Testis (tissue), 3 donors: ENCODE data around the gene PLEKHA7. TPM values are rescaled to one million over a fixed set of nuclear protein-coding genes. Genes with fewer than 3 reads are reported as not detected.
"Not testable (repeated sequence)": the region's sequence is repeated elsewhere in the genome, so short reads cannot be mapped to it uniquely, and the experiment has no call there.

Source experiments
- DNase-seq: peaks from one replicate; pipeline ENCODE4 v3.0.0-alpha.2; 2019
- H3K27ac ChIP-seq, 2 donors: fragments of 200-600 bp; sonication (generic); one replicate each; pipeline ENCODE4 v1.5.1; 2019
- H3K27me3 ChIP-seq: fragments of 200-600 bp; sonication (generic); one replicate; pipeline ENCODE4 v1.5.1; 2019
- H3K36me3 ChIP-seq: fragments of 200-600 bp; sonication (generic); one replicate; pipeline ENCODE4 v1.5.1; 2017; ENCODE audit warnings: low read depth; ENCODE audit errors: missing control alignments
- H3K4me1 ChIP-seq: fragments of 200-600 bp; sonication (generic); one replicate; pipeline ENCODE4 v1.5.1; 2019
- H3K4me3 ChIP-seq, 2 donors: fragments of 200-600 bp; sonication (generic); one replicate each; pipeline ENCODE4 v1.5.1; 2017 to 2019
- H3K9me3 ChIP-seq: fragments of 200-600 bp; sonication (generic); one replicate; pipeline ENCODE4 v1.5.1; 2017
- POLR2A ChIP-seq: fragments of 450-650 bp; IDR thresholded peaks from one replicate; pipeline ENCODE4 v1.6.1; 2017; ENCODE audit warnings: antibody characterized with exemption, mild to moderate bottlenecking, moderate library complexity
- WGBS, 2 donors: methylation state at CpG; one replicate each; pipeline ENCODE4 v1.1.5; 2018; 5-methylcytosine and 5-hydroxymethylcytosine counted together
- intact Hi-C: fragments of 100-400 bp; cut with DNase I; formaldehyde crosslinking; loops from one replicate; pipeline ENCODE4 v1.15.1; 2023; ENCODE audit warnings: low total_unique reads
- polyA plus RNA-seq: library from polyadenylated mRNA; stranded (reverse); fragments of 350-450 nt; fragmentation: Illumina TruSeq; extraction: RNeasy Lipid Tissue Mini Kit (QIAGEN cat#74804); gene quantifications from one replicate; pipeline ENCODE4 v1.2.3, GENCODE V29; 2014; ENCODE audit warnings: low read depth, low replicate concordance; ENCODE audit not compliant: insufficient read depth
- total RNA-seq, 2 donors: library from RNA; depleted of rRNA; stranded (reverse); fragments of >200 nt; gene quantifications; one replicate each; pipeline ENCODE4 v1.2.3, GENCODE V29; 2016
- TF ChIP-seq, protein P1 (sequence below), 3 experiments: fragments of 450-650 bp in 2 of 3; fragments of 200-600 bp in 1 of 3; sonication (generic) in 1 of 3; IDR thresholded peaks; one replicate each; pipeline ENCODE4 v1.5.1; 2016 to 2019; ENCODE audit warnings: antibody characterized with exemption in 3 of 3, mild to moderate bottlenecking in 2 of 3, moderate library complexity in 1 of 3

The PLEKHA7 gene
- total and polyA plus RNA-seq, 3 donors from 2014 or later: 33.0 to 64.9 (median 63.9) TPM

DNA sequence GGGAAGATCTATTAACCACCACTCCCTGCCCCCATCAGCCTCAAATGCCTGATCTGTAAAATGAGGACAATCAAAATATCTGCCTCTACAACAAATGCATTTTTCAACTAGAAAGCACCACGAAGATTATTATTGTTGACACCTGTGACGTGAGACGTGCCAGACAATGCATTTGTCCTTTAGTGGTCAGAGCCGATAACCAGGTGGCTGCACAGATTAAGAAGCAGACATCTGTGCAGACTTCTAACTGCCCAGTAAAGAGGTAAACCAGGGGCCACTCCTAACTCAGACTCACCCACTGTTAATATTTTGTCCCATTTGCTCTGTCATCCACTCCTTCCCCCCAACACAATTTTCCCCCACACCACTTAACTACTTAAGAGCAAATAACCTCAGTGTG is 11.7 kb downstream of the PLEKHA7 start:
- Histone ChIP-seq H3K4me1 (no peaks in the 10 kb centered on the region), H3K36me3 (no peaks in the 10 kb centered on the region), H3K27me3 (no peaks in the 10 kb centered on the region), H3K4me3 (no peak overlapping the region), H3K27ac (no peak overlapping the region), H3K9me3 (no peaks in the 10 kb centered on the region)
- TF ChIP-seq POLR2A: no peak
- TF ChIP-seq, protein P1, sequence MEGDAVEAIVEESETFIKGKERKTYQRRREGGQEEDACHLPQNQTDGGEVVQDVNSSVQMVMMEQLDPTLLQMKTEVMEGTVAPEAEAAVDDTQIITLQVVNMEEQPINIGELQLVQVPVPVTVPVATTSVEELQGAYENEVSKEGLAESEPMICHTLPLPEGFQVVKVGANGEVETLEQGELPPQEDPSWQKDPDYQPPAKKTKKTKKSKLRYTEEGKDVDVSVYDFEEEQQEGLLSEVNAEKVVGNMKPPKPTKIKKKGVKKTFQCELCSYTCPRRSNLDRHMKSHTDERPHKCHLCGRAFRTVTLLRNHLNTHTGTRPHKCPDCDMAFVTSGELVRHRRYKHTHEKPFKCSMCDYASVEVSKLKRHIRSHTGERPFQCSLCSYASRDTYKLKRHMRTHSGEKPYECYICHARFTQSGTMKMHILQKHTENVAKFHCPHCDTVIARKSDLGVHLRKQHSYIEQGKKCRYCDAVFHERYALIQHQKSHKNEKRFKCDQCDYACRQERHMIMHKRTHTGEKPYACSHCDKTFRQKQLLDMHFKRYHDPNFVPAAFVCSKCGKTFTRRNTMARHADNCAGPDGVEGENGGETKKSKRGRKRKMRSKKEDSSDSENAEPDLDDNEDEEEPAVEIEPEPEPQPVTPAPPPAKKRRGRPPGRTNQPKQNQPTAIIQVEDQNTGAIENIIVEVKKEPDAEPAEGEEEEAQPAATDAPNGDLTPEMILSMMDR (IDR thresholded peaks at IDR 0.05): no peak
- intact Hi-C loops: no loop called here
- WGBS, 2 donors: 76 to 78% methylated on average over 4 of the region's 4 CpGs
- no peak for DNase-seq

DNA sequence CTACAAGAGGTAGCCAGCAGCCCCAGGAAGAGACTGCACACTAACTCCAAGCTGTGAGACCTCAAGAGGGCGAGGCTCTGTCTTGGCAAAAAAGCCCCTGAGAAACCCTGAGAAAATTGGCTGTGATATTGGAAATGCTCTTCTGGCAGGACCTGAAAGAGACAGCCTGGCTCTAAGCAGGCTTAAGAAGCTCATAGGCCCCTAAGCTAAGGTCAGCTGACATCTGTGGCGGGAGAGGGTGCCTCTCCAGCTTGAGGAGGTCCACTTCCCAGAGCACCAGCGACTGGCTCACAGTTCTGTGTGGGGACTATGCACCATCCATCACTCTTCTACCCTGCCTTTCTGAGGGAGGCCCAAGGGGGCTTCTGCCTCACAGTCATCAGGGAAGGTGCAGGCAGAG is 12.4 kb downstream of the PLEKHA7 start:
- 78% methylated on average over 3 of the region's 3 CpGs for WGBS, 2 donors
- intact Hi-C loops: no loop called here
- Histone ChIP-seq H3K27me3 (no peaks in the 10 kb centered on the region), H3K27ac (no peak overlapping the region), H3K36me3 (no peaks in the 10 kb centered on the region), H3K9me3 (no peaks in the 10 kb centered on the region), H3K4me3 (no peak overlapping the region), H3K4me1 (no peaks in the 10 kb centered on the region)
- no peak for DNase-seq
- no peak for TF ChIP-seq POLR2A
- TF ChIP-seq, protein P1 (IDR thresholded peaks at IDR 0.05): no peak

DNA sequence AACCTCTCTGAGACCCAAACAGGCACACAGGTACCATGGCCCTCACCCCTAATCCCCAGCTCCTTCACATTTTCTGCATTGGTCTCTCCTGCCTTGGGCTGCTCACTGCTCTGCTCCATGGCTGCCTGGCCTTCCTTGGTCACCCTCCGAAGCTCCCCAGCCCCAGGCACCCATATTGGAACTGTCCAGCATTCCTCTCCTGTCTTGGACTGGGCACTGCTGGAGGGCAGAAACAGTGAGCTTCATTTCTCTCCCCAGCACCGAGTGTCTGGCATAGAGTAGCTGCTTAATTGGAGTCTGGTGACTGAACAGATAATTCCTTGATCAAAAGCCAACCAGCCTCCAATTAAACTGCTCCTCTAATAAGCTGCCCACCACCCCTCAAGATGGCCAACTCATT is 13.2 kb downstream of the PLEKHA7 start:
- no peaks in the 10 kb centered on the region for H3K27me3 ChIP-seq
- DNase-seq: no peak
- WGBS, 2 donors: 76 to 77% methylated on average over 2 of the region's 2 CpGs
- no peaks in the 10 kb centered on the region for H3K9me3 ChIP-seq
- no peak for TF ChIP-seq POLR2A
- TF ChIP-seq, protein P1 (IDR thresholded peaks at IDR 0.05): no peak
- H3K36me3 ChIP-seq: no peaks in the 10 kb centered on the region
- no peak overlapping the region for H3K27ac ChIP-seq
- intact Hi-C loops: no loop called here
- no peaks in the 10 kb centered on the region for H3K4me1 ChIP-seq
- no peak overlapping the region for H3K4me3 ChIP-seq

DNA sequence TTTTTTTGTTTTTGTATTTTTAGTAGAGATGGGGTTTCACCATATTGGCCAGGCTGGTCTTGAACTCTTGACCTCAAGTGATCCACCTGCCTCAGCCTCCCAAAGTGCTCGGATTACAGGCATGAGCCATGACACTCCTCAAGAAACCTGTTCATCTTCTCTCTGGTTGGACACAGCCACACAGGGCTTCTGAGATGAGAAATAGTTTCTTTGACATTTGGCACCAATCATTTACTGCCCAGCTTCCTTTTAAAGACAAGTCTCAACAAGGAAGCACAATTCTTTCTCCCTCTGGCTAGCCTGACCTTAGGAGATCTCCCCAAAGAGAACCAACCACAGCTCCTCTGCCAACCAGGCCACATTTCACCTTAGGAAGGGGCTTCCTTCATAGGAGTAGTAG is 14.0 kb downstream of the PLEKHA7 start:
- intact Hi-C loops, H3K4me1 ChIP-seq, DNase-seq, H3K27ac ChIP-seq, H3K36me3 ChIP-seq, H3K4me3 ChIP-seq, H3K27me3 ChIP-seq, H3K9me3 ChIP-seq: not testable (repeated sequence)
- 96 to 100% methylated on average over 1 of the region's 1 CpG for WGBS, 2 donors

DNA sequence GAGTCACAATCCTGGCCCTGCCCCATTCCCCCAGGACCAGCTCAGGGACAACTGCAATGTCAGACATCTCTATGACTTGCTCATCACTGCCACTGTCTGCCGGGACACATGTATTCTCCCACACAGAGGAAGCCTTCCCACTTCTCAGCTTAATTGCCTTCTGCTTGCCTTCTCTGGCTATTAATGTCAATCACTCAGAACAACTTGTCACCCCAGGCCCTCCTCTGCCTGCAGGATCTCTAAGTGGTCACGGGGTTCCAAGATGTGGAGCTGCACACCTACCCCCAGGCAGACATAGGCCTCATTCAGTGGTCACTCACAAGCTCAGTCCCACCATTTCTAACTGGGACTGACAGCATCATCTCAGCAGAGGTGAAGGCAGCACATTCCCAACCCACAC is 15.1 kb downstream of the PLEKHA7 start:
- Histone ChIP-seq H3K9me3 (no peaks in the 10 kb centered on the region), H3K27ac (no peak overlapping the region), H3K4me3 (no peak overlapping the region), H3K27me3 (no peaks in the 10 kb centered on the region), H3K36me3 (no peaks in the 10 kb centered on the region), H3K4me1 (no peaks in the 10 kb centered on the region)
- no peak for DNase-seq
- WGBS, 2 donors: 68 to 95% methylated on average over 2 of the region's 2 CpGs
- no peak for TF ChIP-seq POLR2A
- TF ChIP-seq, protein P1 (IDR thresholded peaks at IDR 0.05): no peak
- intact Hi-C loops: no loop called here
